BJ (cell line): ENCODE data around the gene OTP. TPM values are rescaled to one million over a fixed set of nuclear protein-coding genes. Genes with fewer than 3 reads are reported as not detected.

ENCODE experiments used
- CTCF ChIA-PET: fragments of 350-600 bp; formaldehyde crosslinking; extraction: SDS; loops from one replicate; lab custom pipeline; 2021; ENCODE audit warnings: antibody characterized with exemption, inconsistent platforms; lab: Yijun Ruan, JAX
- POLR2A ChIA-PET: fragments of 300-600 bp; sonication (Branson Sonifier 250); formaldehyde crosslinking; extraction: SDS; loops from one replicate; lab custom pipeline; 2021; ENCODE audit warnings: antibody characterized with exemption; lab: Charles Lee
- DNase-seq: peaks from one replicate; pipeline ENCODE4 v3.0.0-alpha.2; 2011; ENCODE audit warnings: low read depth
- H3K27me3 ChIP-seq: 2 replicates; pipeline ENCODE4 v1.6.0; 2011; ENCODE audit warnings: low read length; ENCODE audit not compliant: control insufficient read depth, insufficient read depth
- H3K36me3 ChIP-seq: 2 replicates; pipeline ENCODE4 v1.5.1; 2011; ENCODE audit warnings: low read length; ENCODE audit not compliant: control insufficient read depth, insufficient read depth
- H3K4me3 ChIP-seq: 2 replicates; pipeline ENCODE4 v1.5.1; 2011; ENCODE audit warnings: low read depth, mild to moderate bottlenecking, control low read depth, low read length
- polyA plus RNA-seq: library from polyadenylated mRNA; depleted of rRNA; stranded (reverse); fragments of >200 nt; gene quantifications from 2 replicates; pipeline ENCODE4 v1.2.3, GENCODE V29; 2011
- TF ChIP-seq, protein P1 (sequence below): IDR thresholded peaks from 2 replicates; pipeline ENCODE4 v1.5.1; 2011; ENCODE audit warnings: low read depth, mild to moderate bottlenecking, control low read depth, inconsistent platforms, low read length, moderate library complexity; ENCODE audit not compliant: insufficient read depth

OTP gene
- polyA plus RNA-seq, 1 experiment, result not detected

GRCh38 chr5:77632526-77633206 is 5.8 kb downstream of the OTP start:
- peaks cover 58% of the 10 kb centered on the region for H3K27me3 ChIP-seq
- POLR2A ChIA-PET, result interaction anchor here (0.7 kb wide), 1 partner anchor 470 kb away, joined by 3 read pairs; no protein-coding TSS in a partner anchor
- no peak overlapping the region for H3K4me3 ChIP-seq
- no peak for DNase-seq
- TF ChIP-seq, protein P1, sequence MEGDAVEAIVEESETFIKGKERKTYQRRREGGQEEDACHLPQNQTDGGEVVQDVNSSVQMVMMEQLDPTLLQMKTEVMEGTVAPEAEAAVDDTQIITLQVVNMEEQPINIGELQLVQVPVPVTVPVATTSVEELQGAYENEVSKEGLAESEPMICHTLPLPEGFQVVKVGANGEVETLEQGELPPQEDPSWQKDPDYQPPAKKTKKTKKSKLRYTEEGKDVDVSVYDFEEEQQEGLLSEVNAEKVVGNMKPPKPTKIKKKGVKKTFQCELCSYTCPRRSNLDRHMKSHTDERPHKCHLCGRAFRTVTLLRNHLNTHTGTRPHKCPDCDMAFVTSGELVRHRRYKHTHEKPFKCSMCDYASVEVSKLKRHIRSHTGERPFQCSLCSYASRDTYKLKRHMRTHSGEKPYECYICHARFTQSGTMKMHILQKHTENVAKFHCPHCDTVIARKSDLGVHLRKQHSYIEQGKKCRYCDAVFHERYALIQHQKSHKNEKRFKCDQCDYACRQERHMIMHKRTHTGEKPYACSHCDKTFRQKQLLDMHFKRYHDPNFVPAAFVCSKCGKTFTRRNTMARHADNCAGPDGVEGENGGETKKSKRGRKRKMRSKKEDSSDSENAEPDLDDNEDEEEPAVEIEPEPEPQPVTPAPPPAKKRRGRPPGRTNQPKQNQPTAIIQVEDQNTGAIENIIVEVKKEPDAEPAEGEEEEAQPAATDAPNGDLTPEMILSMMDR, result no peak
- no peaks in the 10 kb centered on the region for H3K36me3 ChIP-seq
- CTCF ChIA-PET, result interaction anchor here (1.4 kb wide), 1 partner anchor 9 kb away, joined by 3 read pairs; no protein-coding TSS in a partner anchor

GRCh38 chr5:77630114-77630680 is 8.3 kb downstream of the OTP start:
- ChIA-PET POLR2A (no interaction called here), CTCF (interaction anchor here (1.0 kb wide), 1 partner anchor 8 kb away, joined by 3 read pairs; no protein-coding TSS in a partner anchor)
- Histone ChIP-seq H3K27me3 (peaks cover 45% of the 10 kb centered on the region), H3K4me3 (peak overlapping the region; percentile 30), H3K36me3 (no peaks in the 10 kb centered on the region)
- TF ChIP-seq, protein P1, result peak; percentile 27; the same call in 1 of the 2 replicates
- no peak for DNase-seq

- ChIA-PET CTCF (no interaction called here), POLR2A (no interaction called here)
- no peak for DNase-seq
- H3K36me3 ChIP-seq, result no peaks in the 10 kb centered on the region
- peak overlapping the region; percentile 30 for H3K4me3 ChIP-seq
- H3K27me3 ChIP-seq, result peaks cover 45% of the 10 kb centered on the region
- TF ChIP-seq, protein P1, result no peak
Observed at GRCh38 chr5:77629509-77630113, 8.9 kb downstream of the OTP start.

DNA sequence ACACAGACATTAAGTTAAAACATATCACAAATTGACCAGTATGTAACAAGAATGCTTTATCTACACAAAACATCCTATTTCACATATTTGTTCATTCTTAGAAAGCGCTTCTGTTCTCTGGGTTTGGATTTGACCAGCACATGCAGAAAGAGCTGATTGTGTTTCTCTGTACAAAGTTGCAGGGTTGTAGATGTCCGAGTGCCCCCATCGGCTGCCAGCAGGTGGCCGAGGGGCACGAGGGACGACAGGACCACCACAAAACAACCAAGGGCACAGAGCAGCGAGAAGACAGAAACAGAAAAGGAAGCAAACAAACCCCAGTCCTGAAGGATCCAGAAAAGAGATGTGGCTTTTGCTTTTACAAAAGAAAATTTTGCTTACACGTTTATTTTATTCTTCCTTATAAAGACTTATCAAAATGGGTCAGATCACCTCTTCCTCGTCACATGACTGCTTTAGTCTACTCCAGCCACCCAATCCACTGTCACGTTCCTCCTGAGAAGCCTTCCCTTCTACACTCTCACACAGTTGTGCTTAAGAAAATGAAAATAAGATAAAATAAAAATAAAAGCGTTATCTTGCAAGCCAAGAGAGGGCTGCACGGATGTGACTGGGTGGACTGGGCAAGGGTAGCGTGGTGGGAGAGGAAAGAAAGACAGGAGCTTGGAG is 9.5 kb downstream of the OTP start:
- no peak overlapping the region for H3K4me3 ChIP-seq
- no peak for DNase-seq
- H3K36me3 ChIP-seq, result no peaks in the 10 kb centered on the region
- ChIA-PET CTCF (interaction anchor here (0.6 kb wide), 1 partner anchor 137 kb away, joined by 3 read pairs; the partner anchor contains the start of gene WDR41), POLR2A (no interaction called here)
- TF ChIP-seq, protein P1, result no peak
- peaks cover 45% of the 10 kb centered on the region for H3K27me3 ChIP-seq
